Peyer's patch (tissue), 4 donors: ENCODE measurements around the gene PLAGL2.

Experiments
- POLR2A ChIP-seq, 2 donors: fragments of 450-650 bp; IDR thresholded peaks; one replicate each; pipeline ENCODE4 v1.5.1; 2017; ENCODE audit warnings: antibody characterized with exemption in 2 of 2, mild to moderate bottlenecking in 2 of 2, moderate library complexity in 2 of 2
- TF ChIP-seq, protein P1 (sequence below), 6 experiments: fragments of 450-650 bp in 4 of 6; fragments of 200-600 bp in 2 of 6; sonication (generic) in 1 of 6; IDR thresholded peaks; one replicate each; pipeline ENCODE4 v1.5.1; 2017 to 2019; ENCODE audit warnings: antibody characterized with exemption in 6 of 6, mild to moderate bottlenecking in 3 of 6, moderate library complexity in 1 of 6

DNA sequence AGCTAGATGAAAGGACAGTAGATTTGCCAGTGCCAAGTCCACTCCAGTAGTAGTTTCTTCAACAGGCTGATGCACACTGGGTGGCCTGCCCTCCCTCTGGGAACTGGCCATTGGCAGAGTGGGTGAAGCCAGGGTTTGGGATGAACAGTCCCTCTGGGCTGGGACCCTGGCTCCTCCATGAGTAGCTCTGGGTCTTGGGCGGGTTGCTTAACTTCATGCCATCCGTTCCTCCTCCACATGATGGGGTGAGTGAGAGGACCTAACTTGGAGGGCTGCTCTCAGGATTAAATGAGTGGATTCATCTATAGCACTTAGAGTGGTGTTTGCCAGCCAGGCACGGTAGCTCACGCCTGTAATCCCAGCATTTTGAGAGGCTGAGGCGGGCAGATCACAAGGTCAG, 47.2 kb downstream of the PLAGL2 start:
- TF ChIP-seq, protein P1, sequence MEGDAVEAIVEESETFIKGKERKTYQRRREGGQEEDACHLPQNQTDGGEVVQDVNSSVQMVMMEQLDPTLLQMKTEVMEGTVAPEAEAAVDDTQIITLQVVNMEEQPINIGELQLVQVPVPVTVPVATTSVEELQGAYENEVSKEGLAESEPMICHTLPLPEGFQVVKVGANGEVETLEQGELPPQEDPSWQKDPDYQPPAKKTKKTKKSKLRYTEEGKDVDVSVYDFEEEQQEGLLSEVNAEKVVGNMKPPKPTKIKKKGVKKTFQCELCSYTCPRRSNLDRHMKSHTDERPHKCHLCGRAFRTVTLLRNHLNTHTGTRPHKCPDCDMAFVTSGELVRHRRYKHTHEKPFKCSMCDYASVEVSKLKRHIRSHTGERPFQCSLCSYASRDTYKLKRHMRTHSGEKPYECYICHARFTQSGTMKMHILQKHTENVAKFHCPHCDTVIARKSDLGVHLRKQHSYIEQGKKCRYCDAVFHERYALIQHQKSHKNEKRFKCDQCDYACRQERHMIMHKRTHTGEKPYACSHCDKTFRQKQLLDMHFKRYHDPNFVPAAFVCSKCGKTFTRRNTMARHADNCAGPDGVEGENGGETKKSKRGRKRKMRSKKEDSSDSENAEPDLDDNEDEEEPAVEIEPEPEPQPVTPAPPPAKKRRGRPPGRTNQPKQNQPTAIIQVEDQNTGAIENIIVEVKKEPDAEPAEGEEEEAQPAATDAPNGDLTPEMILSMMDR (IDR thresholded peaks at IDR 0.05) = no peak
- no peak for TF ChIP-seq POLR2A (IDR thresholded peaks at IDR 0.05)
